Parathyroid adenoma (tissue), 2 donors: ENCODE measurements around the gene PTPRJ.
A peak's percentile ranks its signal among the peaks of the same experiment; 100 is the strongest.
"Not testable (repeated sequence)": the region's sequence is repeated elsewhere in the genome, so short reads cannot be mapped to it uniquely, and the experiment has no call there.

Source experiments
- H2AFZ ChIP-seq: fragments of 300-600 bp; sonication (generic); one replicate; pipeline ENCODE4 v1.7.0; 2017; ENCODE audit warnings: antibody characterized with exemption, mild to moderate bottlenecking
- H3K27ac ChIP-seq: fragments of 300-600 bp; sonication (generic); one replicate; pipeline ENCODE4 v1.7.0; 2017
- H3K27me3 ChIP-seq: fragments of 300-600 bp; sonication (generic); one replicate; pipeline ENCODE4 v1.7.0; 2017; ENCODE audit warnings: low read length; ENCODE audit not compliant: control insufficient read depth, insufficient read depth
- H3K36me3 ChIP-seq: fragments of 300-600 bp; sonication (generic); one replicate; pipeline ENCODE4 v1.7.0; 2017; ENCODE audit warnings: low read length; ENCODE audit not compliant: control insufficient read depth, insufficient read depth
- H3K4me1 ChIP-seq: fragments of 300-600 bp; sonication (generic); one replicate; pipeline ENCODE4 v1.7.0; 2017; ENCODE audit warnings: control low read depth
- H3K4me2 ChIP-seq: fragments of 300-600 bp; sonication (generic); one replicate; pipeline ENCODE4 v1.7.0; 2017; ENCODE audit warnings: low read length
- H3K4me3 ChIP-seq: fragments of 300-600 bp; sonication (generic); one replicate; pipeline ENCODE4 v1.7.0; 2017; ENCODE audit warnings: low read depth, low read length
- H3K79me2 ChIP-seq: fragments of 300-600 bp; sonication (generic); one replicate; pipeline ENCODE4 v1.7.0; 2017; ENCODE audit warnings: control low read depth
- H3K9ac ChIP-seq: fragments of 300-600 bp; sonication (generic); one replicate; pipeline ENCODE4 v1.7.0; 2017; ENCODE audit warnings: mild to moderate bottlenecking
- H3K9me3 ChIP-seq: fragments of 300-600 bp; sonication (generic); one replicate; pipeline ENCODE4 v1.7.0; 2017; ENCODE audit warnings: low read length; ENCODE audit not compliant: control insufficient read depth
- CTCF ChIP-seq: fragments of 300-600 bp; sonication (generic); IDR thresholded peaks from one replicate; pipeline ENCODE4 v1.7.0; 2017; ENCODE audit warnings: antibody characterized with exemption, mild to moderate bottlenecking
- donor health status: primary hyperparathyroidism.

PTPRJ gene

DNA sequence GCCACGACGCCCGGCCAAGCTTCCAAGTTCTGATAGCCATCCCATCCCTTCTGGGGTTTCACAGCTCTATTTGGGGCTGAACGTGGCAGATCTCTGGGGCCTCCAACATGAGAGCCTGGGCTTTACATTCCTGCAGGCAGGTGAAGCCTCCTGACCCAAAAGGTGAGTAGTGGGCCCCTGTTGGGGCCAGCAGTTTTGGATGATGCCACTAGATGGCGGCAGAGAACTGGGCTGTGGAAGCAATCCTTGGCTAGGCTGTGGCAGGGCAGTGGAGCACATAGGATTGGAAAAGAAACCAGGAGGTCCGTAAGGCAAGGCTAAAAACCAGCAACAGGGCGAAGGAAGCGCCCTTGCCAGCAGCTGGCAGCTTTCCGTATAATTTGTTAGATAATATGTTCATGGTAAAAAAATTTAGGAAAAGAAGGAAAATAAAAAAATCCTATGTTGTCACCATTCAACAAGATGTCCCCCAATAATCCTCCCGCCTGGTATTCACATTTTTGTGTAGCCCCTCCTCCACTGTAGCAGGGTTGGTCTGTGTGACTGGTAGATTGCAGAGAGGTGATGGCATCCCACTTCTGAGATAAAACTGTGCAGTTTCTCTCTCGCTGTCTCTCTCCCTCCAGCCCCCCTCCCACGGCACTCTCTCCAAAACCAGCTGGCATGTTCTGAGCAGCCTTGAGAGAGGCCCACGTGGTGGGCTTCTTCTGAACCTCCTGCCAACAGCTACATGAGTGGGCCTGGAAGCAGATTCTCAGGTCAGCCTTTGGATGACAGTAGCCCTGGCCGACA is 192.7 kb downstream of the PTPRJ start:
- Histone ChIP-seq H3K4me2 (no peak overlapping the region), H3K79me2 (no peaks in the 10 kb centered on the region), H2AFZ (no peak overlapping the region), H3K27ac (no peak overlapping the region), H3K4me3 (no peak overlapping the region), H3K4me1 (no peaks in the 10 kb centered on the region), H3K27me3 (no peaks in the 10 kb centered on the region), H3K9ac (no peak overlapping the region), H3K36me3 (no peaks in the 10 kb centered on the region), H3K9me3 (no peaks in the 10 kb centered on the region)
- TF ChIP-seq CTCF = peak; percentile 69

- no peak overlapping the region for H3K4me2 ChIP-seq
- H2AFZ ChIP-seq = no peak overlapping the region
- no peak overlapping the region for H3K4me3 ChIP-seq
- H3K4me1 ChIP-seq = no peaks in the 10 kb centered on the region
- H3K27ac ChIP-seq = no peak overlapping the region
- no peaks in the 10 kb centered on the region for H3K27me3 ChIP-seq
- no peaks in the 10 kb centered on the region for H3K79me2 ChIP-seq
- H3K9ac ChIP-seq = no peak overlapping the region
- H3K9me3 ChIP-seq = no peaks in the 10 kb centered on the region
- no peak for TF ChIP-seq CTCF
- H3K36me3 ChIP-seq = no peaks in the 10 kb centered on the region
Measured at GRCh38 chr11:48177661-48178060, 197.3 kb downstream of the PTPRJ start.

DNA sequence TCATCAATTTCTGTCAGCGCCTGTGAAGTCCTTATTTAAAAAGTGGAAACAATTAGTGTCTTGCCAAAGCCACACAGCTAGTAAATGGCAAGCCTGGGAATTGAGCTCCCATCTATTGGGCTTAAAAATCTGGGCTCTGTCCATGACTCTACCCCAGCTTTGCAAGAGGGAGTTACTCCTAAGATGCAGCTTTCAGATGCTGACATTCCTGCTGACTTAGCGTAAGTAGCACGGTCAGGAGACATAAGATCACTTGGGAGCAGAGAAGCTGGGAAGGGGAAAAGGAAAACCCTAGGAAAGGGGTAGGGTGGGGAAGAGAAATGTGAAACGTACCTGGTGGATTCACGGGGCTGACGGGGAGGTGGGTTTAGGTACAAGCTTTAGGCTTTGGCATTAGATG is 200.3 kb downstream of the PTPRJ start:
- no peak overlapping the region for H3K27ac ChIP-seq
- no peaks in the 10 kb centered on the region for H3K79me2 ChIP-seq
- H3K4me1 ChIP-seq = no peaks in the 10 kb centered on the region
- no peak overlapping the region for H2AFZ ChIP-seq
- no peaks in the 10 kb centered on the region for H3K27me3 ChIP-seq
- TF ChIP-seq CTCF = no peak
- H3K9me3 ChIP-seq = no peaks in the 10 kb centered on the region
- no peaks in the 10 kb centered on the region for H3K36me3 ChIP-seq
- H3K9ac ChIP-seq = no peak overlapping the region
- no peak overlapping the region for H3K4me2 ChIP-seq
- no peak overlapping the region for H3K4me3 ChIP-seq

DNA sequence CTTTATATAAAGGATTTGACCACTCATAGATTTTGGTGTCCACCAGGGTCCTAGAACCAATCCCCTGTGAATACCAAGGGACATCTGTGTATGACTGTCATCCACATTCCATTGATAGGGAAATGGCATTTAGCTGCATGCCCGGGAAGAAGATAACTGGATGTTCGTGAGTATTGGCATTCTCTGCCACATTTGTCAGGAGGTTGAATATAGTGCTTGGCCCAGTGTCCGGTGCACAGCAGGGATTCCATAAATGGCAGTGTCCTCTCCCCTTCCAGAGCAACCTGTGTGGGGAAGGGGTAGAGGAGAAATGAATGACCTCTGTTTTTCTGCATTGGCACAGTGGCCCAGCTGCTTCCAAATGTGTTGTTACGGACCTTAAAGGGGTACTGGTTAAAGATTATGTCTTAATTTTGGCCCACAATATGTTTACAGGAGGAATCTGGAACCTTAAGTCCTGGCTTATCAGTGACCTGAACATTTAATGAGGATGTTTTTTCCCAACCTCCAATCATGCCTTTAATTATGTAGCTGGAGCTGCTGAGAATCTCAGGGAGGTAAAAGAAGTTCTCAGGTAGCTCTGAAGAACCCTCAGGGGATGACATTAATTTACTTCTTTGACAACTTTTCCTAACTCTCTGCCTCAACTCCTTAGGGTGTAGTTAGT is 202.6 kb downstream of the PTPRJ start:
- H3K9ac ChIP-seq = no peak overlapping the region
- H3K9me3 ChIP-seq = no peaks in the 10 kb centered on the region
- no peaks in the 10 kb centered on the region for H3K27me3 ChIP-seq
- no peaks in the 10 kb centered on the region for H3K36me3 ChIP-seq
- no peak overlapping the region for H3K27ac ChIP-seq
- H3K4me2 ChIP-seq = no peak overlapping the region
- H3K4me3 ChIP-seq = no peak overlapping the region
- H3K4me1 ChIP-seq = no peaks in the 10 kb centered on the region
- no peak overlapping the region for H2AFZ ChIP-seq
- H3K79me2 ChIP-seq = no peaks in the 10 kb centered on the region
- no peak for TF ChIP-seq CTCF

DNA sequence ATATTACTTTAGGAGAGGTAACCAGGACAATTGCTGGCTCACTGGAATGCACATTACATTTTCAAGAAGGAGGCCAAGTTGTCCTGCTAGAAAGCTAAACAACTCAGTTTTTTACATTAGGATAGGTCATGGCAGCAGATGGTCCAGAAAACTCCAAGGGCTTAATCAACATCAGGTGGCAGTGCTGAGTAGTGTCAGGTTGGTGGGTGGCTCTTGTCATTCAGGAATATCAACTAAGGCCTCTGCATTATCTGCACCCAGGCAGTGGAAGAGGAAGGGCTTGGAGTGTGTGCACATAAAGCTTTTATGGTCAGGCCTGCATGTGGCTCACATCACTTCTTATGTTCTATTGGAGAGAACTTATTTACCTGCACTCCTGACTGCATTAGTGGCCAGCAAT is 204.1 kb downstream of the PTPRJ start:
- Histone ChIP-seq H2AFZ (no peak overlapping the region), H3K4me3 (no peak overlapping the region), H3K27me3 (no peaks in the 10 kb centered on the region), H3K27ac (no peak overlapping the region), H3K36me3 (no peaks in the 10 kb centered on the region), H3K9me3 (no peaks in the 10 kb centered on the region), H3K4me1 (no peaks in the 10 kb centered on the region), H3K9ac (no peak overlapping the region), H3K4me2 (no peak overlapping the region), H3K79me2 (no peaks in the 10 kb centered on the region)
- no peak for TF ChIP-seq CTCF

- H3K27me3 ChIP-seq, H3K9me3 ChIP-seq, H3K9ac ChIP-seq, H3K4me3 ChIP-seq, H3K4me1 ChIP-seq, H3K79me2 ChIP-seq, H3K27ac ChIP-seq, H3K36me3 ChIP-seq, H3K4me2 ChIP-seq, H2AFZ ChIP-seq: not testable (repeated sequence)
Measured at GRCh38 chr11:48190906-48191654, 210.7 kb downstream of the PTPRJ start.
